Activated CD8-positive, alpha-beta memory T cell treated with anti-CD3 and anti-CD28 coated beads, Interleukin-2, amount 50 U/mL, for 4 hours (primary cell): ENCODE results near the gene NFIL3.
A peak's percentile ranks its signal among the peaks of the same experiment; 100 is the strongest.
"Not testable (repeated sequence)": the region's sequence is repeated elsewhere in the genome, so short reads cannot be mapped to it uniquely, and the experiment has no call there.

ENCODE experiments used
- DNase-seq: peaks from one replicate; pipeline ENCODE4 v3.0.0-alpha.2; 2020

NFIL3 gene

GRCh38 chr9:91423785-91424402, at the start of gene NFIL3:
Gene NFIL3 (minus strand): TSS chr9:91423832. CDS start chr9:91410734, 13,098 bp downstream.
- DNase-seq: peak; percentile 68

DNA sequence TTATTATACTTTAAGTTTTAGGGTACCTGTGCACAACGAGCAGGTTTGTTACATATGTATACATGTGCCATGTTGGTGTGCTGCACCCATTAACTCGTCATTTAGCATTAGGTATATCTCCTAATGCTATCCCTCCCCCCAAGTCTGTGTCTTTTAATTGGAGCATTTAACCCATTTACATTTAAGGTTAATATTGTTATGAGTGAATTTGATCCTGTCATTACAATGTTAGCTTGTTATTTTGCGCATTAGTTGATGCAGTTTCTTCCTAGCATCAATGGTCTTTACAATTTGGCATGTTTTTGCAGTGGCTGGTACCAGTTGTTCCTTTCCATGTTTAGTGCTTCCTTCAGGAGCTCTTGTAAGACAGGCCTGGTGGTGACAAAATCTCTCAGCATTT, 47.9 kb upstream of the NFIL3 start:
- not testable (repeated sequence) for DNase-seq

- DNase-seq: no peak
These were observed 41.8 kb upstream of the NFIL3 start for GRCh38 chr9:91465420-91465819.

GRCh38 chr9:91458906-91459305, 35.3 kb upstream of the NFIL3 start:
- DNase-seq: no peak

GRCh38 chr9:91452844-91453243, 29.2 kb upstream of the NFIL3 start:
- no peak for DNase-seq

DNA sequence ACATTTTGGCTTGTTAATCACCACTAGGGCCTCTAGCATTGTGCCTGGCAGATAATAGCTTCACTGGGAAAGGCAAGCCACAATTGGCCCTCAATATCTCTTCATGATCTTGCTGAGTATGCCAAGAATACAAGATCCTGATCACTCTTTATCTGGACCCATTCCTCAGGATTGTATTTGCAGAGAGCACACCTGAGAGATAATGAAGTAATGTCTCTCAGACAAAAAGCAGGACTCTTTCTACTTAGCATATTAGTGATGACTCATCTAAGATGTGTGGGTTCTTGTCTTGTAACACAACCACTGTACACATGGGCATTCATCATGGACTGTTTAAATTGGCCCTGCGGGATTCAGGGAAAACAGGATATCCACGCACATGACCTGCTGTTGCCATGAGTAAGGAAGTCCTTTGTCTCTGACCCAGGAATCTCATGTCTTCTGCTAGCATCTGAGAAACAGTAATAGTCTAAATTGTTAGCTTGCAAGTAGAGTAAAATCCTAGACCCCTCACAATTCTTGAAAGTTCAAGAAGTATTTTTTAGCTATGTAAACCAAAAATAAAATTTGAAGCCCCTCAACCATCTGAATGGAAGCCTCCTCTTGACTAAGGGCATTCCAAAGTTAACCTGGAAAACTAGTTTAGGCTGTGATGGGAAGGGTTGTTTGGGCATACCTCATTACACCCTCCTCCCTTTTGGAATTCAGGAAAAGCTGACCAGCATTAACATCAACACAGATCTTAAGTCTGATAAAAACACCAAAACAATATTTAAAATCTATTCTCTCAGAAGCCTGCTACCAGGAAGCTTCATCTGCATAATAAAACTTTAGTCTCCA, 28.0 kb upstream of the NFIL3 start:
- no peak for DNase-seq

- no peak for DNase-seq
These were observed 21.5 kb upstream of the NFIL3 start for GRCh38 chr9:91445135-91445534.

GRCh38 chr9:91443994-91444392, 20.4 kb upstream of the NFIL3 start:
- no peak for DNase-seq

- no peak for DNase-seq
These were observed 19.8 kb upstream of the NFIL3 start for GRCh38 chr9:91443321-91443993.

DNA sequence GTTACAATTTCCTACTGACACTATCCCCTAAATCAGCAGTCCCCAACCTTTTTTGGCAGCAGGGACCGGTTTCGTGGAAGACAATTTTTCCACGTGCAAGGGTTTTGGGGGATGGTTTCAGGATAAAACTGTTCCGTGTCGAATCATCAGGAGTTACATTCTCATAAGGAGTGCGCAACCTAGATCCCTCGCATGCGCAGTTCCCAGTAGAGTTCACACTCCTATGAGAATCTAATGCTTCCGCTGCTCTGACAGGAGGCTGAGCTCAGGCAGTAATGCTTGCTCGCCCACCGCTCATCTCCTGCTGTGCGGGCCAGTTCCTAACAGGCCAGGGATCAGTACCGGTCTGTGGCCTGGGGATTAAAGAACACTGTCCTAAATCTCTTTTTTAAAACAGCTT, 13.2 kb upstream of the NFIL3 start:
- no peak for DNase-seq

GRCh38 chr9:91433180-91433579, 9.5 kb upstream of the NFIL3 start:
- no peak for DNase-seq

DNA sequence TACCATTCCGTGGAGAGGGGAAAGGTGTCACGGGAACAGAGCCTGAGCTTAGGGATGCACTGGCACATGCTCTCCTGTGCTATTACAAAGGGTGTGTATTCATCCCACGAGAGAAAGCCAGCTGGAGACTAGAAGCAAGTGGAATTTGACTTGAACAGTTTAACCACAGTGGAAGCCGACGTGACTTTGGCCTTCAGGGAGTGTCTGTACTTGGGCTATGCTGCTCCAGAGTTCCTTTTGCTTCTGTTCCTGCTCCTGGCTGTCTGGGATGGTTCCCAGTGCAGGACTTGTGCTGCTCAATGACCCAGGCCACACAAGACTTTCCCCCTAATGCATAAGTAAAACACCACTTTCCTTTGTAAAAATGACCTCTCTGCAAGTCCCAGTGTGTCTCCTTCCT, 7.9 kb upstream of the NFIL3 start:
- DNase-seq: no peak

GRCh38 chr9:91429501-91429900, 5.9 kb upstream of the NFIL3 start:
- no peak for DNase-seq

DNA sequence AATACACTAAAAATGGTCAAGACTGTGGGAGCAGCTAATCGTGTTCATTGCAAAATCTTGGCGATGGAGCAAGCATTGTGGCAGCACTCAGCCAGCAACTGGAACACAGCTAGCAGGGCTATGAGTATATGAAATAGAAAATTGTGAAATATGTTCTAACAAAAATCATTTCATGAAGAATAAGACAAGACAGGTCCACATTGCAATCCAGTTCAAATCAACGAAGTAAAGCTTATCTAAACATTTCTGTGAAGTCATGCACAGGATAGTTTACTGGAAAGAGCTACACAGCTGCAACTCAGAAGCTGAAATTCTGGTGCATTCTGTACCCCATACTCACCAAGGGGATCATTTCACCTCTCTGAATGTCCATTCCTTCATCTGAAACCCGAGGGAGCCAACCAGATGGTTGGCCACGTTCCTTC, 5.3 kb upstream of the NFIL3 start:
- no peak for DNase-seq

DNA sequence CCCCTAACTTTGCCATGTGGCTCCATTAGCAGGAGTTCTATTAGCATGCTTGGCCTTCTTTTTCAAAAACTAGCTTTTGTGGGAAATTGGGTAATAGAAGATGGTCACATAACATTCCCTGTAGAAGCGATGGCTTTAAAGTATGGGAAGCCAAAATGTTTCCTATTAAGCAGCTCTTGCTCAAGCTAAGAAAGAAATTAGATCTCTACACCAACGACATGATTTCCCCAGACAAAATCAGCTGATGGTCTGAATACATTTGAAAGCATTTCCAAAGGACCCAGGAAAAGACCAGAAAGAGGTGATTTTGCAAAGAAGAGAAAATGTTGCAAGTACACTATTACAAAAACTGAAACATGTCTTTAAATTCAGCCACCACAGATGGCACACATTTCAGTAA, 4.8 kb upstream of the NFIL3 start:
- DNase-seq: no peak

DNA sequence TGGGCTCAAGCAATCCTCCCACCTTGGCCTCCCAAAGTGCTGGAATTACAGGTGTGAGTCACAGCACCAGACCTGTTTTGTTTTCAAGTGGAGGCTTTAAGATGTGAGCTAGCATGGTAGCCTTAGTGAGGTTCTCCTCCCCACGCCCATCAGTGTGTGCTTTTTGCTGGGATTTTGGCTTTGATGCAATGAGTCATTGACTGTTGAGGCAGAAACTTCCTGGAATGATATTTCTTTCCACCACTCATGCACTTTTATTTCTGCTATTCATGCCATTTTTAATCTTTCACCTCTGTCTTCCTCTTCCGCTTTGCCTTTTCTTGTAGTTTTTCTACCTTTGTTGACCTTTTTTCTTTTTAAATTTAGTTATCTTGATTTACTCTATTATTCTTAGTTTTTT, 4.2 kb upstream of the NFIL3 start:
- DNase-seq: no peak

DNA sequence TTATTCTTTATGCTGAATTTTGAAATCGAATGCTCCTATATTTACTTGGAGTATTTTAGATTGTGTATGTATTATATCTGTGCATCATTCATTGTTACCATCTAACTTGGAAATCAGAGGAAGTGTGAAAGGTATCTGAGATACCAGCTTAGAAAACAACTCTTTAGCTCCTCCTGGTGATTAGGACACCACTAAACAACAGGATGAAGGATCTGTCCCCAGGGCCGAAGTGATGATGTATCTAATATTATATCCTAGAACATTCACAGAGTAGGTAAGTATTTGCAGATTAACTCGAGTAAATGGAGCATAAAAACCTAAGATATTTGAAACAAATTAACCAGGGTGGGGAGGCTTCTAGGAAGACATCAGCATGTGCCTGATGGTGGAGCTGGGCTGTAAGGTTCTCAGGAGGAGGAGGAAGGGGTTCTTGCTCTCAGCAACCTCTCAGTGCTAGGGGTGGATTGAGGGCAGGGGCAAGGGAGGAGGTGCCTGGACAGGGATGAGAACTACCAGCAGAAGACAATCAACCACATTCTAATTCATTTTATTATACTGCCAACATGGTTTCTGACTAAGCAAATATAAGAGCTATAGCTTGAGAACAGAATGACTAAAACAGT, 2.6 kb upstream of the NFIL3 start:
- no peak for DNase-seq

- DNase-seq: no peak
These were observed 1.6 kb upstream of the NFIL3 start for GRCh38 chr9:91425271-91425670.

DNA sequence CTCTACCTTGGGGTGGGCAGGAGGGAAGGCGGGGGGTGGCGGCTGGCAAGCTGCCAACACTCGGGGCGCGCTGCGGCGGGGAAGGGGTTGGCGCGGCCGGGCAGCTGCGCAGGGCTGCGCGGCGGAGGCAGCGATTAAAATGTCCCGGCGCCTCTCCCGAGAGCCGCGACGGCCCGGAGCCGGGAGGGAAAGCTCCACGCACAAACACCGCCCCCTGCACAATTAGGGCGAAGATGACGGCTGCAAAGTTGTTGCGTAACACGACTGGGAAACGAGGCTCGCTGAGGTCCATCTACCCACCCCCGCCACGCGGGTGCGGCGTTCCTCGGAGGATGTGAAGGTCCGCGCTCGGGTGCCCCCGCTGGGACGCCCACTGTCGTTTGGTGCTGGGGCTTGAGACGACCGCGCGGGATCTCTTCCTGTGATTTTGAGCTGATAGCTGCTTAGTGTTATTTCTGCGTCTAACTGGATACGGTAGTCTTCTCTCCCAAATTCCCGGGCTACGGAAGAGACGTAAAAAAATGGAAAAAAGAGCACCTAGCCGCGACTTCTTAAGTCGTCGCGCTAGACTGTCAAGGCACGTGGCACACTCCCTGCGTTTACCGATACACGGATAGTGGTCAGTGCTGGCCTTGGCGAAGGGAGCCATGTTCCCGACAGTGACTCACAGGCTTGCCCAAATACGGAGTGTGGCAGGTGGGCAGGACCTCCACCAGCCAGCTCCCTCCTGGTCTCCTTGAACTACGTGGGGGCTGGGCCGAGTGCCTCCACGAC, 958 bp upstream of the NFIL3 start:
- DNase-seq: peak; percentile 70

DNA sequence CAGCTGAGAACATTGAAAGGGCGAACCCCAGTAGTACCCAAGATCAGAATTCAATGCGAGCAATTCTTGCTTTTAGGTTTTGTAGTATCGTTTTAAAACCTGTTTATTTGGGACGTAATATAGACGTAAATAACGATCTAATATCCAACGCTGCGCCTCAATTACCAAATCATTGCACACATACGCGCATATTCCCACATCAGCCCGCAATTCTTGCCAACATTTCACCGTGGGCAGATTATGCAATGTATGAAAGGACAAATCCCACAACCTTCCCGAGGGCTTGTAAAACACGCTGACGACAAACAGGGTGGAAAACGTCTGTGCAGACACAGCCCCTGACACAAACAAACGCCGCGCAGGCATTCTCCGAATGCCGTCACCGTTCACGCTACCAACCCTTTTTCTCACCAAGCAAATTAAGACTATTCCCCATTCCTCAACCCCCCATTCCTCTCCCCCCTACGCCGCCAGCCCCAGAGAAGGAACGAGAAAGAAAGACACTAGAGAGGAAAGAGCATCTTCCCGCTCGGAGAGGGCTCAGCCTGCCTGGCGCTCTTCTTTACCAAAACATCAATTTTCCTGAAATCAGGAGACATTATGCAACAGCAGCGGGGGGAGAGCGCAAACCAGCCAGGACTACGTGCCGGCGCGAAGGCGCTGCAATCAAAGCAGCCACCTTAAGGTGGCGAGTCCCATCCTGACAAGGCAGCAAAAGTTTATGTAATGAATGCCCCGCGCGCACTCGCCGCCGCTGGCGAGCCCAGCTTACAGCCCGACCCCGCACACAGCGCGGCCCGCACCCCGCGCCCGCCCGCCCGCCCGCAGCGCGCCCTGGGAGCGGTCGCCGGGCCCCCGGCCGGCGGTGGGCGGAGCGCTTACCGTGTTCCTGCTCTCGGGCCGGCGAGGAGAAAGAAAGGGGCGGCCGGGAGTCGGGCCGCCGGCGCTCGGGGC, 597 bp downstream of the NFIL3 start:
- DNase-seq: peak; percentile 60

DNA sequence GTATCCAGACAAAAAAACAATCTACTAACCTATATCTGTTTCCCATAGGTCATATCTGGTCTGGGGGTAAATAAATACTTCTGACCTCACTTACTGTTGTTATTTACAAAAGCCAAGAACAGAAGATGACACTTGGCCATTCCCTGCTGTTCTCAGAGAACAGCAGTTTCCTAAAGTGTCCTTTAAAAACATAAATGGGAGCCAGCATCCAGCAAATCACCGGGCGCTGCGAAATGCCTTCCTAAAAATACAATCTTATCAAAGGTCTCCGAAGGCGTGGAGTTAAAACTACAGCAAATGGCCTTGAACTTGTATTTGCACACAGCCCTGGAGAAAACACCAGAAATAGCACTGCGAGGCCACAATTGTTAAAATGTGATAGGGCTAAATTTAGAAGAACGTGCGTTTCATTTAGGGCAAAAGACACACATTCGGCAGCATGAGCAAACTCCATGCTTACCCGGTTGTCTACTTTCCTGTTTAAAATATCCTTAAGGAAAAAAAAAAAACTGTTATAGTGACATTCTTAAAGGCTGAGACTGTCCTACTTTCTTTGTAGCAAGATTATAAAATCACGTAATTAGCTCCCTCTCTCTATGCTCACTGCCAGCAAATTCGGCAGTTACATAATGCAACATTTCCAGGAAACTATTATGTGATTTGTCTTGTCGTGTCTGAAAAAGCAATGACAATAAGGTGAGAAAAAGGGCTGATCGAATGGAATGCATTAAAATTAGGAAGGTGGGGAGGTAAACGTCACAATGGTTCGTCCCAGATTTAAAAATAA, 1.5 kb downstream of the NFIL3 start:
- DNase-seq: no peak
